ENCODE measurements around the gene FCHSD2.

GRCh38 chr11:72970557-72971118, 171.5 kb downstream of the FCHSD2 start:
- no peak for TF ChIP-seq CTCF (conservative IDR thresholded peaks at IDR 0.05; ENCODE audit: low read depth, low read length)
- TF ChIP-seq EZH2phosphoT487 (IDR thresholded peaks at IDR 0.05; ENCODE audit: borderline replicate concordance, low read length) = no peak
